NT2/D1 (cell line): ENCODE data around the gene ZSWIM4.

Source experiments
- DNase-seq: peaks from one replicate; pipeline ENCODE4 v3.0.0-alpha.2; 2011; ENCODE audit warnings: low read depth, low spot score
- H3K27me3 ChIP-seq: 2 replicates; pipeline ENCODE4 v1.6.0; 2011; ENCODE audit warnings: mild to moderate bottlenecking; ENCODE audit not compliant: insufficient read length, insufficient read depth
- H3K36me3 ChIP-seq: 2 replicates; pipeline ENCODE4 v1.6.1; 2011; ENCODE audit warnings: mild to moderate bottlenecking, low read length, mixed read lengths; ENCODE audit not compliant: insufficient read depth, insufficient read length
- H3K4me1 ChIP-seq: 2 replicates; pipeline ENCODE4 v1.5.1; 2011; ENCODE audit not compliant: insufficient read depth, insufficient read length
- H3K4me3 ChIP-seq: 2 replicates; pipeline ENCODE4 v1.5.1; 2011; ENCODE audit warnings: low read depth; ENCODE audit not compliant: insufficient read length
- H3K9ac ChIP-seq: 2 replicates; pipeline ENCODE4 v1.6.0; 2011; ENCODE audit warnings: low read depth; ENCODE audit not compliant: insufficient read length
- H3K9me3 ChIP-seq: 2 replicates; pipeline ENCODE4 v1.5.1; 2011; ENCODE audit warnings: mild to moderate bottlenecking, low read length; ENCODE audit not compliant: insufficient read depth
- SUZ12 ChIP-seq: IDR thresholded peaks from 2 replicates; pipeline ENCODE4 v1.6.1; 2011; ENCODE audit not compliant: insufficient read length, insufficient read depth; ENCODE audit errors: extremely low read depth
- YY1 ChIP-seq: IDR thresholded peaks from 2 replicates; pipeline ENCODE4 v1.6.1; 2011; ENCODE audit not compliant: insufficient read length, insufficient read depth
- ZNF274 ChIP-seq: IDR thresholded peaks from 2 replicates; pipeline ENCODE4 v1.6.1; 2011; ENCODE audit warnings: mild to moderate bottlenecking, low read depth, low read length

ZSWIM4 gene

GRCh38 chr19:13764821-13765394, 30.3 kb upstream of the ZSWIM4 start:
- no peaks in the 10 kb centered on the region for H3K9me3 ChIP-seq
- no peaks in the 10 kb centered on the region for H3K27me3 ChIP-seq
- no peak for DNase-seq
- H3K4me3 ChIP-seq = peak overlapping the region; percentile 70
- TF ChIP-seq ZNF274 (no peak), YY1 (no peak), SUZ12 (no peak)
- H3K36me3 ChIP-seq = peaks cover 52% of the 10 kb centered on the region
- H3K4me1 ChIP-seq = peaks cover 2% of the 10 kb centered on the region
- peak overlapping the region; percentile 79 for H3K9ac ChIP-seq

GRCh38 chr19:13765395-13766094, 29.7 kb upstream of the ZSWIM4 start:
- no peak for DNase-seq
- H3K9ac ChIP-seq = peak overlapping the region; percentile 79
- H3K4me3 ChIP-seq = peak overlapping the region; percentile 70
- H3K9me3 ChIP-seq = no peaks in the 10 kb centered on the region
- no peak for TF ChIP-seq SUZ12
- TF ChIP-seq YY1 = no peak
- no peak for TF ChIP-seq ZNF274
- peaks cover 51% of the 10 kb centered on the region for H3K36me3 ChIP-seq
- H3K4me1 ChIP-seq = peaks cover 2% of the 10 kb centered on the region
- no peaks in the 10 kb centered on the region for H3K27me3 ChIP-seq

GRCh38 chr19:13766095-13766481, 29.2 kb upstream of the ZSWIM4 start:
- Histone ChIP-seq H3K4me3 (no peak overlapping the region), H3K27me3 (no peaks in the 10 kb centered on the region), H3K9ac (no peak overlapping the region), H3K9me3 (no peaks in the 10 kb centered on the region), H3K4me1 (peaks cover 2% of the 10 kb centered on the region), H3K36me3 (peaks cover 49% of the 10 kb centered on the region)
- TF ChIP-seq YY1 = no peak
- TF ChIP-seq ZNF274 = no peak
- no peak for TF ChIP-seq SUZ12
- no peak for DNase-seq

- peaks cover 2% of the 10 kb centered on the region for H3K4me1 ChIP-seq
- DNase-seq = no peak
- no peaks in the 10 kb centered on the region for H3K27me3 ChIP-seq
- H3K9ac ChIP-seq = no peak overlapping the region
- peaks cover 33% of the 10 kb centered on the region for H3K36me3 ChIP-seq
- no peaks in the 10 kb centered on the region for H3K9me3 ChIP-seq
- H3K4me3 ChIP-seq = no peak overlapping the region
- TF ChIP-seq ZNF274 (no peak), YY1 (no peak), SUZ12 (no peak)
These were observed 26.7 kb upstream of the ZSWIM4 start for GRCh38 chr19:13768510-13768909.

GRCh38 chr19:13770013-13770635, 25.1 kb upstream of the ZSWIM4 start:
- H3K27me3 ChIP-seq = no peaks in the 10 kb centered on the region
- peaks cover 2% of the 10 kb centered on the region for H3K4me1 ChIP-seq
- no peak overlapping the region for H3K9ac ChIP-seq
- no peaks in the 10 kb centered on the region for H3K9me3 ChIP-seq
- peaks cover 34% of the 10 kb centered on the region for H3K36me3 ChIP-seq
- no peak for DNase-seq
- H3K4me3 ChIP-seq = no peak overlapping the region
- TF ChIP-seq SUZ12 = no peak

- peak; percentile 91 for DNase-seq
- TF ChIP-seq ZNF274 (no peak), YY1 (peak; percentile 61)
- peaks cover 59% of the 10 kb centered on the region for H3K36me3 ChIP-seq
These were observed 20.7 kb upstream of the ZSWIM4 start, which contains the start of gene C19orf53 for GRCh38 chr19:13774217-13775191. C19orf53 (plus strand) TSS chr19:13774456; CDS start chr19:13774478, 22 bp downstream.

More at GRCh38 chr19:13774217-13775191, 20.7 kb upstream of the ZSWIM4 start, which contains the start of gene C19orf53:
- Histone ChIP-seq H3K9ac (peak within 1 kb of the TSS; percentile 93), H3K9me3 (no peaks in the 10 kb centered on the region), H3K4me1 (peaks cover 2% of the 10 kb centered on the region), H3K27me3 (no peaks in the 10 kb centered on the region), H3K4me3 (peak within 1 kb of the TSS; percentile 94)
